SKM-1 treated with dmso at 0.1 percent for 144 hours (cell line): ENCODE data around the gene RAC3.
A peak's percentile ranks its signal among the peaks of the same experiment; 100 is the strongest.

ENCODE experiments used
- DNase-seq: peaks from one replicate; lab custom pipeline; 2025; ENCODE audit not compliant: unreplicated experiment; lab: John Stamatoyannopoulos, UW

The RAC3 gene

GRCh38 chr17:82022310-82022980 lies 9.0 kb upstream of the RAC3 start, which contains the start of gene CENPX:
CENPX (minus strand) TSS chr17:82022878; CDS start chr17:82022861, 17 bp downstream.
- DNase-seq = no peak

DNA sequence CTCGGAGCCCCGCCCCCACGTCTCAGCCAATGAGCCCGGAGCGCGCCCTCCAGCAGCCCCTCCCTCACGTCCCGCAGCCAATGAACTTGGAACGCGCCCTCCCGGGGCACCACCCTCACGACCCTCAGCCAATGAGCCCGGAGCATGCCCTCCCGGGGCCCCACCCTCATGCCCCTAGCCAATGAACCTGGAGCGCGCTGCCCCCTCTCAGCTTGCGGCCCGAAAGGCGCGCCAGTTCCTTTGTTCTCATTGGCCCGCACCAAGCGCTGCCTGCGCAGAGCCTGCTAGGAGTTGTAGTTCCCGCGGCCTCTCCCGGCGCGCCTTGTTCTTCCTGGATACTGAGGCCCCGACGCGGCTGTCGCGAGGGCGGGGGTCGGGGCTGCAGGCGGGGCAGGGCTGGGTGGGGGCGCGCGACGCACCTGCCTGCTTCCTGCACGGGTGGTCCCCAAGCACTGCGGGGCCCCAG lies 8.5 kb upstream of the RAC3 start, which contains the start of gene LRRC45:
Gene LRRC45 (plus strand): TSS at position 325 of the 466 bp plus-strand sequence. CDS start 339 bp downstream, outside the sequence.
- peak; percentile 99 for DNase-seq

DNA sequence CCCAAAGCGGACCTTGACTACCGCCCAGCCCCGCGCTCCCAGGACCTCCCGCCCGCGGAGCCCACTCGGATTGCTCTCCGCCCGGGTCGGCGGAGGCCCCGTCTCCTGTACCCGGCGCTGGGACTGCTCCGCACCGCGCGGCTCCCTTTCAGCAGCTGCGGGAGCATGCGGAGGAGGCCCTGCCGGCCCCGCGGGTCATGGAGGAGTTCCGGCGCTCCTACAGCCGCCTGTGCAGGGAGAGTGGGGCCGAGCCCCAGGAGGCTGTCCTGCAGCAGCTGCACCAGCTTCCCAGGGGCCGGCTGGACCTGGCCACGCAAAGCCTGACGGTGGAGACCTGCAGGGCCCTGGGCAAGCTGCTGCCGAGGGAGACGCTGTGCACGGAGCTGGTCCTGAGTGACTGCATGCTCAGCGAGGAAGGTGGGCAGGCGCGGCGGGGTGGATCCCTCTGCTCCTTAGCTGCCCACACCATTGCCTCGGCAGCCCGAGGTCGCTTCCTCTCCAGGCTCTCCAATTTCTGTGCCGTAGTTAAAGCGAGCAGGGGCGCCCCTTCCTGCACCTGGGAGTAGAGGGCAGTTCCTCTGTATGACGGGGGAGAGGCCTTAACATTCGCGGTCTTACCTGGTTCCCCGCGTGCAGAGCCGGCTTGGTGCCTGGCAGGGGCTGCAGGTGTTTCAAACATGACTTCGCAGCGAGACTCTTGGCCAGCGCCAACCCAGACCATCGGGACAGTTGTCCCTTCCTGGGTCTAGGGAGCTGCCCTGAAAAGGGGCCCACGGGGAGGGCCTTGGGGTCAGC lies 7.8 kb upstream of the RAC3 start:
- DNase-seq = no peak

- DNase-seq = no peak
Observed at GRCh38 chr17:82024859-82025258, 6.6 kb upstream of the RAC3 start.

DNA sequence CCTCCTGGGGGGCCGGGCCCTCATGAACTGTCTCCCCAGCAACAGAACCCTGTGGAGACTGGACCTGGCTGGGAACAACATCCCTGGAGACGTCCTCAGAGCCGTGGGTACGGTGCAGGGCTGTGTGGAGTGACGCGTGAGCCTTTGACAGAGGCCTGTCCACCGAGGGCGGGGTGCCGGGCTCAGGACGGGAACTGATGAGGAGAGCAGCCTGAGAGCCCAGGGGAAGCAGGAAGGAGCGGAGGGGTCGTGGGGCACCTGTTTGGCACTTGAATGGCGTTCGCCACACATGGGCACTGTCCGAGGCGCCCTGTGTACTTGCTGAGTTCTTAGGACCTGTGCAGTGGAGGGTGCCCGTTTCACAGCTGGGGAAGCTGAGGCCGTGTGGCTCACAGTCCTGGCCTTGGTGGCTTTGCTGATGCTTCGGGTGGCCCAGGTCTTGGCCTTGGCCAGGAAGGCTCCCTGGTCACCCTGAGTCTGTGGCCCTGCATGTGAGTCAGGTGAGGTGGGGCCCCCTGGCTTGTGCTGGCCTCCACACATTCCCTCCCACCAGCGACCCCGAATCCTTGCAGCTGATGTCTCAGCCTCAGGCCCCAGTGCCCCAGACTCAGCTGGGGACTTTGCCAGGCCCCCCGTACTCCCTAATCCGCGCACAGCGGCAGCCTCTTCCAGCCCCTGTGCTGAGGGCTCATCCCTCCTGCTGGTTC lies 5.9 kb upstream of the RAC3 start:
- no peak for DNase-seq

- no peak for DNase-seq
Observed at GRCh38 chr17:82028246-82028645, 3.2 kb upstream of the RAC3 start.

- DNase-seq = no peak
Observed at GRCh38 chr17:82028966-82029365, 2.5 kb upstream of the RAC3 start.

DNA sequence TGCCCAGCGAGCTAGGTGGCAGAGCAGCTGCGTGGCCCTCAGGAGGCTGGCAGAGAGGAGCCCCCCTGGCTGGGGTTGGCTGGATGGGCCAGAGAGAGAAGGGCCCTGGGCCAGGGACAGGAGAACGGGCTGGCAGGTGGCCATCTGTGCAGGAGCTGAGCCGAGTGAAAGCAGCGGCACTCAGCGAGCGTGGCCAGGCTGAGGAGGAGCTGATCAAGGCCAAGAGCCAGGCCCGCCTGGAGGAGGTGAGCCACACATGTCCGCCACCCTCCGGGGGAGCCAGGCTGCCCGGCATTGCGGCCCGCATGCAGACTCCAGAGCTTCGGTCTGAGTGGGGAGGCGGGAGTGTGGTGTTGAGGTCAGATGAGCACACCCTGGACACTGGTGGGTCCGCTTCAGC lies 2.1 kb upstream of the RAC3 start:
- no peak for DNase-seq

DNA sequence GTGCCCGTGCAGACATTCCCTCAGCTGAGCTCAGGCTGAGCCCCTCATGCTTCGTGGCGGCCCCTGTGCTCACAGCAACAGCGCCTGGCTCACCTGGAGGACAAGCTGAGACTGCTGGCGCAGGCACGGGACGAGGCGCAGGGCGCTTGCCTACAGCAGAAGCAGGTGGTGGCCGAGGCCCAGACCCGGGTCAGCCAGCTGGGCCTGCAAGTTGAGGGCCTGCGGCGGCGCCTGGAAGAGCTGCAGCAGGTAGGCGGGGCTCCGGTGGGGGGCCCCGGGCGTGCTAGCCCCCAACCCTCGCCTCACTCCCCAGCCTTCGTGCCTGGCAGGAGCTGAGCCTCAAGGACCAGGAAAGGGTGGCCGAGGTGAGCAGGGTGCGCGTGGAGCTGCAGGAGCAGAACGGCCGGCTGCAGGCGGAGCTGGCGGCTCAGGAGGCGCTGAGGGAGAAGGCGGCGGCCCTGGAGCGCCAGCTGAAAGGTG lies 1.4 kb upstream of the RAC3 start:
- DNase-seq = no peak

GRCh38 chr17:82030470-82031302 lies 792 bp upstream of the RAC3 start:
- no peak for DNase-seq

GRCh38 chr17:82031885-82032627 lies 578 bp downstream of the RAC3 start:
- DNase-seq = no peak

- DNase-seq = no peak
Observed at GRCh38 chr17:82033359-82034085, 2.0 kb downstream of the RAC3 start.

DNA sequence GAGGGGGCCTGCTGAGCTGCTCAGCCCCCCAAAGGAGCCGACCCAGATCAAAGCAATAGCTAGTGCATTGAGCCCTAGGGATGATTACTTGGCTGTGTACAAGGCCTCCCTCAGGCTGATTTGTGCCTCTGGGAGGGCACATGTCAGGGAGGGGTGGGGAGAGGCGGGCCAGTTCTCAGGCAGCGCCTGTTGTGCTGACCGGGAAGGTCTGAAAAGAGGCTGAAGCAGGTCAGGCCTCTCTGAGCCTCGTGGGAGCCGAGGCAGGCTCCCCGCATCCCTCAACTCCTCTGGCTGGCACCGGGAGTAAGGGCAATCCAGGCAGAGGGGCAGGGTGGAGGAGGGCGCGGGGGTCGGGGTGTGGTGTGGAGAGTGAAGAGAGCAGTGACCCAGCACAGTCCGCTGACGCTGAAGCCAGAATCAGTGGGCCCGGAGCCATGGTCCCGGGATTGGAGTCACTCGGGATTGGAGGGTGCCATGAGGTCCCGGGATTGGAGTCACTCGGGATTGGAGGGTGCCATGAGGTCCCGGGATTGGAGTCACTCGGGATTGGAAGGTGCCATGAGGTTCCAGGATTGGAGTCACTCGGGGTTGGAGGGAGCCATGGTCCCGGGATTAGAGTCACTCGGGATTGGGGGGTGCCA lies 3.0 kb downstream of the RAC3 start:
- no peak for DNase-seq

DNA sequence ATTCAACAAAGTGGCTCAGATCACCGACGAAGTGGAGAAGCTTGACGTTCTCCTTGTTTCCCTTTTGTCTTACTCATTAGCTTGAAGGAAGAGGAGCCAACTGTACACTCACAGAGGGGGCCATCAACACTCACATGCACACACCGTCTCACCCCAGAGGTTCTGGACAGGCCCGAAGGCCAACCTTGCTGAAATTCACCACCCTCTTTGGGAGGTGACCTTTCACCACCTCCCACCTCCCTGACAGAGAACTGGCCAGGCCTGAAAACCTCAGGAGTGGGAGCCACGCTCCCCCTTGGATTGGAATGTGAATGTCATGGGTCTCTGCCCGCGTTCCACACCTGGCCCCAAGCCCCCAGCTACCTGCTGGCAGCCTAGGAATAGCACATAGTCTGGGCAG lies 4.0 kb downstream of the RAC3 start:
- no peak for DNase-seq

- DNase-seq = no peak
Observed at GRCh38 chr17:82035956-82036633, 4.6 kb downstream of the RAC3 start.

- DNase-seq = no peak
Observed at GRCh38 chr17:82036634-82037091, 5.2 kb downstream of the RAC3 start.

- peak; percentile 96 for DNase-seq
Observed at GRCh38 chr17:82037092-82037888, 5.8 kb downstream of the RAC3 start, which contains the start of gene DCXR. DCXR (minus strand) TSS chr17:82037697; CDS start chr17:82037682, 15 bp downstream.
